Stomach (tissue), 4 donors: ENCODE measurements around the gene PNPLA5.

Source experiments
- CTCF ChIP-seq, 7 experiments: fragments of 450-650 bp in 4 of 7; fragments of 200-600 bp in 3 of 7; sonication (generic) in 3 of 7; IDR thresholded peaks; one replicate each; pipeline ENCODE4 v1.5.1; 2016 to 2019; ENCODE audit warnings: antibody characterized with exemption in 7 of 7, control low read depth in 2 of 7, mild to moderate bottlenecking in 1 of 7
- POLR2A ChIP-seq, 4 donors: fragments of 450-650 bp; IDR thresholded peaks; one replicate each; pipeline ENCODE4 v1.6.1; 2016; ENCODE audit warnings: antibody characterized with exemption in 4 of 4, control low read depth in 2 of 4, mild to moderate bottlenecking in 1 of 4, moderate library complexity in 1 of 4

- TF ChIP-seq CTCF (IDR thresholded peaks at IDR 0.05) (no peak), POLR2A (IDR thresholded peaks at IDR 0.05) (no peak)
Measured at GRCh38 chr22:43919106-43919973, 27.5 kb upstream of the PNPLA5 start.
